ENCODE measurements around the gene NUCKS1.
A peak's percentile ranks its signal among the peaks of the same experiment; 100 is the strongest.

NUCKS1 gene

DNA sequence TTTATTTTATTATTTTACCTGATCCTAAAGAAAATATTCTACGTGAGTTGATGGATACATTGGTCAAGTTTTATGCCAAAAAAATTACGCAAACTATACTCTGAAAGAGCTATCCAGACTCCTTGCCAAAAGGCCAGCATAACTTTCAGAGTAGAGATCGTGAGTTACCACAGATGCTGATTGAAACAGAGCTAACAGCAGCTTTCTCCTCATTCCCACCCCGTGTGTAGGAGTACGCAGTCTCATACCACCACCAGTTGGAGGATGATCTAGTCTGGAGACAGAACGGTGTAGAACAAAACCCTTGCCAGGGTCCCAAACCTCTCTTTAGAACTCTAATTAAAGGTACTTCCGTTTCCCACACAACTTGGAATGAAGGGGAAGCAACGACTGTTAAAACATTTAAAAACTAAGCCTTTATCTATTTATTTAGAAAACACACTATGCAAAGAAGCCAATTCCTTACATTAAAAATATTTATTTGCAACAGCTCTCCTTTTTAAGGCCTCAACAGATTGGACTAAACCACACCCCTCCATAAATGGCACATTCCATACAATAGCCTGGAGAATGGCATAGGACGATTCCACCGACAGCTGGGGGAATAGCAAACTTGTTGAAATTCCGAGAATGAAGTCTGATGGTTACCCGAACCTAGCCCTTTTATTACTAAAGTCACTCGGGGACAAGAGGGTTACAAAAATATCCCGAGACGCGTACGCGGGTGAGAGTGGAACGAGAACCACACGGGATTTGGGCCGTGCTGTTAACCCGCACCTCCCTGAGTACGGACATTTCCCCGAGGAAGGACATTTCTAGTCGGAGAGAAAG is 1.4 kb downstream of the NUCKS1 start:
- TF ChIP-seq, protein P1, sequence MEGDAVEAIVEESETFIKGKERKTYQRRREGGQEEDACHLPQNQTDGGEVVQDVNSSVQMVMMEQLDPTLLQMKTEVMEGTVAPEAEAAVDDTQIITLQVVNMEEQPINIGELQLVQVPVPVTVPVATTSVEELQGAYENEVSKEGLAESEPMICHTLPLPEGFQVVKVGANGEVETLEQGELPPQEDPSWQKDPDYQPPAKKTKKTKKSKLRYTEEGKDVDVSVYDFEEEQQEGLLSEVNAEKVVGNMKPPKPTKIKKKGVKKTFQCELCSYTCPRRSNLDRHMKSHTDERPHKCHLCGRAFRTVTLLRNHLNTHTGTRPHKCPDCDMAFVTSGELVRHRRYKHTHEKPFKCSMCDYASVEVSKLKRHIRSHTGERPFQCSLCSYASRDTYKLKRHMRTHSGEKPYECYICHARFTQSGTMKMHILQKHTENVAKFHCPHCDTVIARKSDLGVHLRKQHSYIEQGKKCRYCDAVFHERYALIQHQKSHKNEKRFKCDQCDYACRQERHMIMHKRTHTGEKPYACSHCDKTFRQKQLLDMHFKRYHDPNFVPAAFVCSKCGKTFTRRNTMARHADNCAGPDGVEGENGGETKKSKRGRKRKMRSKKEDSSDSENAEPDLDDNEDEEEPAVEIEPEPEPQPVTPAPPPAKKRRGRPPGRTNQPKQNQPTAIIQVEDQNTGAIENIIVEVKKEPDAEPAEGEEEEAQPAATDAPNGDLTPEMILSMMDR (IDR thresholded peaks at IDR 0.05; ENCODE audit: insufficient read depth, low read depth, low read length, missing control alignments) = no peak
- peak; percentile 50 for DNase-seq (ENCODE audit: low read depth)
- H3K4me3 ChIP-seq (ENCODE audit: low read depth, low read length) = peak overlapping the region; percentile 65

DNA sequence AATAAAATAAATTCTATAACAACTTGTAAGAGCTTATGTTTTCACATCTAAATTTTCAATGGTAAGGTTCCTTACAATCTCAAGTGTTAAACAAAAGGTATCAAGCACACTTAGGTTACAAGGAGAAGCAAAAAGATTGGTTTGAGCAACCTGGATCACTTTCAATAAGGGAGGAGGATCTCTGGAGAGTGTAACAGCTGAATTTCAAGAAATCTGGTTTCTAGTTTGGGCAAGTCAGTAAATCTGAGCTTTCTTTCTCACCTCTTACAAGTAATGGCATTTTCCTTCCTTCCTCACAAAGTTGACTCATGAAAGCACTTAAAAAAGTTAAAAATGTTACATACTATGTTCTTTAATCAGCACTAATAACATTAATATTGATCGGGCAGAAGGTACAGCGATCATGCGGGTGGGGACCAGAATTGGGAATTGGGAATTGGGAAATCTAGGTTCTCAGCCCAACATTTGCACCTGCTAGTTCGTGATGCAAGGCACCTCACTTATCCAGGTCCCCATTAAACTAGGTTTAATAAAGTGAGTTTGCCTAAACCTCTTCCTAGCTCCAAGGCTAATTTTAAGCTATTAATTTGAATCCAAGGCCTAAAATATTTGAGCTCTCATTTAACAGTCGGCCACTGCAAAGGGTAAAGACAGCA is 3.1 kb downstream of the NUCKS1 start:
- TF ChIP-seq, protein P1 (IDR thresholded peaks at IDR 0.05; ENCODE audit: insufficient read depth, low read depth, low read length, missing control alignments) = no peak
- no peak overlapping the region for H3K4me3 ChIP-seq (ENCODE audit: low read depth, low read length)
- DNase-seq (ENCODE audit: low read depth) = no peak

DNA sequence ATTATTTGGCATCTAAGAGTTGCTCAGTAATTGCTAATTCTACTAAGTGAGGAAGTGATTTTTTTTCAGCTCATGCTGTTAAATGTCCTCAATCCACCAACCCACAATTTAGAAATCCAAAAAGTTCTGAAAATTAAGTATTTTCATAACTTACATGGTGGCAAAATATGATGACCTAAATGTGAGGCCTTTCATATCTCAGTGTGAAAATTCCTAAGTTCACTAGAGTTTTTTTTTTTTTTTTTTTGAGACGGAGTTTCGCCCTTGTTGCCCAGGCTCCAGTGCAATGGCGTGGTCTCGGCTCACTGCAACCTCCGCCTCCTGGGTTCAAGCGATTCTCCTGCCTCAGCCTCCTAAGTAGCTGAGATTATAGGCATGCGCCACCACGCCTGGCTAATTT is 5.6 kb downstream of the NUCKS1 start:
- H3K4me3 ChIP-seq (ENCODE audit: low read depth, low read length) = no peak overlapping the region
- TF ChIP-seq, protein P1 (IDR thresholded peaks at IDR 0.05; ENCODE audit: insufficient read depth, low read depth, low read length, missing control alignments) = no peak
- DNase-seq (ENCODE audit: low read depth) = no peak

DNA sequence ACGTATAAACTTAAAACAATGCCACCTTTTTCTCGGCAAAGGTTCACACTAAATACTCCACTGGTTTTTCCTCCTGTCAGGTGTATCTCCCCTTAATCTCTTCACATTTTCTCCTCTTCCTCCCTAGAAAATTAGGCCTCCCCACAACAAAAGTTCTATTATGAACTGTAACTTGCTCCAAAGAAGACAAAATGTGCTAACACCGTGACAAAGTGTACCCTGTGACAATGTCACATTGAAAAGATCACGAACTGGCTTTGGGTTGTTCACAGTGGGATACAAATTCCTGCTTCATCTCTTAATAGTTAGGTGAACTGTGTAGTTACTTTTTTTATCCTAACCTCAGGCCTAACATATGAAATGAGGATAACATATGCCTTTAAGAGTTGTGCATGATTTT is 6.0 kb downstream of the NUCKS1 start:
- TF ChIP-seq, protein P1 (IDR thresholded peaks at IDR 0.05; ENCODE audit: insufficient read depth, low read depth, low read length, missing control alignments) = no peak
- no peak for DNase-seq (ENCODE audit: low read depth)
- no peak overlapping the region for H3K4me3 ChIP-seq (ENCODE audit: low read depth, low read length)

DNA sequence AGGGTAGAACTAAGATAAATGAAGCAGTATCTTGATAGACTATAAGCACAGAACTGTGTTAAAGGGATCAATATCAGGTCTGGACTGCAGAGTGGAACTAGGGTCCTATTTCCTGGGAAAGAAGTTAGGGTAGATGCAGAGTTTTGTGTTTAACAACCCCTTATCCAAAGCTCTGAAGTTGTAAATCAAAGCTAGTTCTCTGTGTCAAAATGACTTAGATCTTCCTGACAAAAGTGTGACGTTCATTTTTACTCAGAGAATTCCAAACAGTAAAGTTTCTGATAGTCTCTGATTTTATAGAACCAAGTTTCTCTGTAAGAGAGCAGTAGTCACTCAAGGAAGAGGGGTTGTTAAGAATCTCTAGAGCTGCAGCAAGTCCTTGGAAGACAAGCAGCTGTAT is 8.3 kb downstream of the NUCKS1 start:
- DNase-seq (ENCODE audit: low read depth) = no peak
- H3K4me3 ChIP-seq (ENCODE audit: low read depth, low read length) = no peak overlapping the region
- TF ChIP-seq, protein P1 (IDR thresholded peaks at IDR 0.05; ENCODE audit: insufficient read depth, low read depth, low read length, missing control alignments) = no peak

DNA sequence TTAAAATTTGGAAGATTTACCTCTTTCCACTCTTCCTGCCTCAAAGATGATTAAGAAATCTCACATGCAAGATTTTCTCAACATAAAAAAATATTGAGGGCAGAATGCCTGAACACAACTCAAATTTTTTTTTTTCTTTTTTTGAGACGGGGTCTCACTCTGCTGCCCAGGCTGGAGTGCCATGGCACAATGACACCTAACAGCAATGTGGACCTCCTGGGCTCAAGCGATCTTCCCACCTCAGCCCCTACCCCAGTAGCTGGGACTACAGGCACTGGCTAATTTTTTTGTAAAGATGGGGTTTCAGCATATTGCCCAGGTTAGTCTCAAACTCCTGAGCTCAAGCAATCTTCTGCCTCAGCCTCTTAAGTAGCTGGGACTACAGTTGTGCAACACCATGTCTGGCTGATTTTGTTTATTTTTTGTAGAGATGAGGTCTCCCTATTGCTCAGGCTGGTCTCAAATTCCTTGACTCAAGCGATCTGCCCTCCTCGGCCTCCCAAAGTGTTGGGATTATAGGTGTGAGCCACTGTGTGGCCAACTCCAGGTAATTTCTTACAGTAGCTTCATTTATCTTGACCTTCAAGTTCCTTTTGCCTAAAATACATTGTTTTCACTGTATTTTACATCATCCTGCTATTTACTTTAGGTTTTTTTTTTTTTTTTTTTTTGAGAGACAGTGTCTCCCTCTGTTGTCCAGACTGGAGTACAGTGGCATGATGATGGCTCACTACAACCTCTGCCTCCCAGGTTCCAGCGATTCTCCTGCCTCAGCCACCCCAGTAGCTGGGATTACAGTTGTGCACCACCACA is 10.4 kb downstream of the NUCKS1 start:
- TF ChIP-seq, protein P1 (IDR thresholded peaks at IDR 0.05; ENCODE audit: insufficient read depth, low read depth, low read length, missing control alignments) = no peak
- no peak overlapping the region for H3K4me3 ChIP-seq (ENCODE audit: low read depth, low read length)
- no peak for DNase-seq (ENCODE audit: low read depth)
